H9 (cell line): Measurements from ENCODE around the gene ACR. TPM values are rescaled to one million over a fixed set of nuclear protein-coding genes. Genes with fewer than 3 reads are reported as not detected.

Source experiments
- DNase-seq: peaks from one replicate; pipeline ENCODE4 v3.0.0-alpha.2; 2017
- H2AFZ ChIP-seq: one replicate; pipeline ENCODE4 v1.6.1; 2013; ENCODE audit warnings: mild to moderate bottlenecking, low read length, control low read depth, moderate library complexity
- H2AK5ac ChIP-seq: 2 replicates; pipeline ENCODE4 v1.6.1; 2013; ENCODE audit warnings: low read length, control low read depth, mixed read lengths; ENCODE audit not compliant: insufficient read length
- H2BK120ac ChIP-seq: one replicate; pipeline ENCODE4 v1.6.1; 2013; ENCODE audit warnings: low read depth, mild to moderate bottlenecking, low read length, control low read depth, inconsistent platforms; ENCODE audit not compliant: poor library complexity, severe bottlenecking
- H2BK12ac ChIP-seq: 2 replicates; pipeline ENCODE4 v1.6.1; 2013; ENCODE audit warnings: low read length, control low read depth, mixed read lengths, low read depth; ENCODE audit not compliant: insufficient read length
- H2BK15ac ChIP-seq: 2 replicates; pipeline ENCODE4 v1.6.1; 2013; ENCODE audit warnings: low read depth, low read length, control low read depth
- H2BK20ac ChIP-seq: one replicate; pipeline ENCODE4 v1.6.1; 2013; ENCODE audit warnings: low read depth, mild to moderate bottlenecking, low read length, control low read depth, inconsistent platforms; ENCODE audit not compliant: poor library complexity, severe bottlenecking
- H2BK5ac ChIP-seq: 2 replicates; pipeline ENCODE4 v1.6.1; 2013; ENCODE audit warnings: low read length, control low read depth, mixed read lengths; ENCODE audit not compliant: insufficient read length
- H3K14ac ChIP-seq: 2 replicates; pipeline ENCODE4 v1.6.1; 2013; ENCODE audit warnings: low read length, control low read depth; ENCODE audit not compliant: insufficient read depth
- H3K18ac ChIP-seq: 2 replicates; pipeline ENCODE4 v1.6.1; 2013; ENCODE audit warnings: low read depth, mild to moderate bottlenecking, mixed read lengths, low read length, control low read depth; ENCODE audit not compliant: insufficient read length
- H3K23ac ChIP-seq: 2 replicates; pipeline ENCODE4 v1.6.1; 2013; ENCODE audit warnings: low read length, control low read depth, mixed read lengths, low read depth; ENCODE audit not compliant: insufficient read length
- H3K23me2 ChIP-seq: 2 replicates; pipeline ENCODE4 v1.6.1; 2013; ENCODE audit warnings: low read depth, mild to moderate bottlenecking, mixed read lengths, low read length, control low read depth; ENCODE audit not compliant: insufficient read length, poor library complexity, severe bottlenecking
- H3K27ac ChIP-seq: 2 replicates; pipeline ENCODE4 v1.5.1; 2013; ENCODE audit warnings: low read length, control low read depth, mixed read lengths, low read depth; ENCODE audit not compliant: insufficient read length
- H3K27me3 ChIP-seq: 2 replicates; pipeline ENCODE4 v1.6.1; 2013; ENCODE audit warnings: low read length, control low read depth, inconsistent platforms; ENCODE audit not compliant: insufficient read depth
- H3K4ac ChIP-seq: 2 replicates; pipeline ENCODE4 v1.6.1; 2013; ENCODE audit warnings: low read depth, mild to moderate bottlenecking, control low read depth, inconsistent platforms, low read length, moderate library complexity
- H3K4me1 ChIP-seq: 2 replicates; pipeline ENCODE4 v1.6.1; 2013; ENCODE audit warnings: low read length, control low read depth, inconsistent platforms; ENCODE audit not compliant: insufficient read depth
- H3K4me2 ChIP-seq: 2 replicates; pipeline ENCODE4 v1.6.1; 2013; ENCODE audit warnings: low read length, control low read depth, mixed read lengths; ENCODE audit not compliant: insufficient read length, insufficient read depth
- H3K56ac ChIP-seq: 2 replicates; pipeline ENCODE4 v1.6.1; 2013; ENCODE audit warnings: low read depth, mild to moderate bottlenecking, mixed read lengths, low read length, control low read depth; ENCODE audit not compliant: insufficient read length
- H3K79me1 ChIP-seq: 2 replicates; pipeline ENCODE4 v1.6.1; 2013; ENCODE audit warnings: low read depth, mild to moderate bottlenecking, moderate library complexity, low read length, control low read depth, inconsistent platforms; ENCODE audit not compliant: insufficient read depth, poor library complexity, severe bottlenecking
- H3K79me2 ChIP-seq: 2 replicates; pipeline ENCODE4 v1.6.1; 2013; ENCODE audit warnings: low read length, control low read depth, inconsistent platforms; ENCODE audit not compliant: insufficient read depth
- H3K9ac ChIP-seq: 2 replicates; pipeline ENCODE4 v1.6.1; 2013; ENCODE audit warnings: low read length, control low read depth, mixed read lengths; ENCODE audit not compliant: insufficient read length; ENCODE audit errors: extremely low read depth
- H3K9me3 ChIP-seq: one replicate; pipeline ENCODE4 v1.6.1; 2013; ENCODE audit warnings: low read depth, low read length, inconsistent platforms; ENCODE audit not compliant: control insufficient read depth
- H3T11ph ChIP-seq: one replicate; pipeline ENCODE4 v1.6.1; 2013; ENCODE audit warnings: mild to moderate bottlenecking, low read length, control low read depth, inconsistent platforms
- H4K20me1 ChIP-seq: one replicate; pipeline ENCODE4 v1.6.1; 2013; ENCODE audit not compliant: control insufficient read depth, insufficient read length, insufficient read depth
- H4K5ac ChIP-seq: 2 replicates; pipeline ENCODE4 v1.6.1; 2013; ENCODE audit warnings: low read depth, mild to moderate bottlenecking, mixed read lengths, low read length, control low read depth; ENCODE audit not compliant: insufficient read length
- H4K8ac ChIP-seq: replicated peaks from 2 replicates; pipeline ENCODE4 v1.6.1; 2013; ENCODE audit warnings: low read length, control low read depth, mixed read lengths, low read depth; ENCODE audit not compliant: insufficient read length
- H4K91ac ChIP-seq: 2 replicates; pipeline ENCODE4 v1.6.1; 2013; ENCODE audit warnings: low read depth, mild to moderate bottlenecking, moderate library complexity, mixed read lengths, low read length, control low read depth; ENCODE audit not compliant: insufficient read length
- H3K27ac Mint-ChIP-seq, 3 experiments: 2 replicates in 2 of 3; 3 replicates in 1 of 3; pipeline ENCODE4 v1.8.0; 2020 to 2021; ENCODE audit warnings: mixed read lengths in 3 of 3, mild to moderate bottlenecking in 1 of 3, moderate library complexity in 1 of 3
- H3K27me3 Mint-ChIP-seq: 2 replicates; pipeline ENCODE4 v1.8.0; 2021; ENCODE audit warnings: low read depth, mild to moderate bottlenecking, moderate library complexity, mixed read lengths
- H3K36me3 Mint-ChIP-seq, 3 experiments: 2 replicates in 2 of 3; 3 replicates in 1 of 3; pipeline ENCODE4 v1.8.0; 2020 to 2021; ENCODE audit warnings: low read depth in 3 of 3, mixed read lengths in 3 of 3; ENCODE audit not compliant: insufficient read depth in 1 of 3
- H3K4me1 Mint-ChIP-seq, 2 experiments: 2 replicates each; pipeline ENCODE4 v1.8.0; 2020; ENCODE audit warnings: mixed read lengths in 2 of 2
- H3K4me3 Mint-ChIP-seq, 2 experiments: 2 replicates in 1 of 2; 3 replicates in 1 of 2; pipeline ENCODE4 v1.8.0; 2020 to 2021; ENCODE audit warnings: mild to moderate bottlenecking in 2 of 2, mixed read lengths in 2 of 2, moderate library complexity in 1 of 2
- H3K9me3 Mint-ChIP-seq, 2 experiments: 2 replicates in 1 of 2; 3 replicates in 1 of 2; pipeline ENCODE4 v1.8.0; 2020; ENCODE audit warnings: mild to moderate bottlenecking in 2 of 2, mixed read lengths in 2 of 2, moderate library complexity in 1 of 2
- WGBS: extraction: QIAGEN DNeasy Blood & Tissue Kit; methylation state at CpG from one replicate; pipeline ENCODE4 v1.1.7; 2013; ENCODE audit warnings: missing lambda C conversion rate, low lambda C conversion rate, mixed read lengths; ENCODE audit not compliant: insufficient read length; ENCODE audit errors: extremely low coverage; 5-methylcytosine and 5-hydroxymethylcytosine counted together
- total RNA-seq: library from RNA; stranded (reverse); gene quantifications from 2 replicates; pipeline ENCODE4 v1.2.1, GENCODE V29; 2021
- TF ChIP-seq, protein P1 (sequence below): fragments of 200-600 bp; sonication (generic); conservative IDR thresholded peaks from 3 replicates; pipeline ENCODE4 v1.8.0; 2021; ENCODE audit warnings: antibody characterized with exemption, mild to moderate bottlenecking

The ACR gene
- total RNA-seq, 1 experiment from 2014 or later, result 0.35 TPM

DNA sequence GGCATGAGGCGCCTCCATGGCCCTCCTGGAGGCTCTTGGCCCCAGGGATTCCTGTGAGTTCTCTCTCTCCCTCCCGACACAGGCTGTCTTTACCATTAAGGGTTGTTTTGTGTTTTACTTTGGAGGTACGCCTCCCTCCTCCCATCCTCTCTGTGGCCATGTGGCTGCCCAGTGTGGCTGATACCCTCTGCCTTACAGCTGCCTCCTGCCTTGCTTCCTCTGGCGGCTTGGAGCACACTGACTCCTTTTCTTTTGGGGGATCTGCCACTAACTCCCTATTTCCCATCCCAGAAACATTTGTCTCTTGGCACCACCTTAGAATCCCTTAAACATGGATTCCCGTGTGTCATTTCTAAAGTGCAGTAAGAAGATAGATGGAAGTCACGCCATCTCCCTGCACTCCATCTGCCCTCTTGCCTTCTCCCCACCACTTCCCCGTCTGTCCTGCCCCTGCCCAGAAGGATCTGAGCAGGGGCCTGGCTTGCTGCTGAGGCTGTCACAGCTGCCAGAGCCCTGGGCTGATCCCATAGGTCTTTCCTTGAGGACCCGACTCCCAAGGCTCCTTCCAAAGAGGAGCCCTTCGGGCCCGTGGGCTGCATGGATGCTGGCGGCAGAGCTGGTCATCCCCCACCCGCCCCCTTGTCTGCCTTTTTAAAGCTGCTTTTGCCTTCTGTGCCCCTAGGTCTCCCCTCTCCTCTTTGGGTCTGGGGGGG, 15.1 kb upstream of the ACR start:
- Mint-ChIP-seq H3K4me1 (peaks cover 8 to 14% of the 10 kb centered on the region in 2 experiments), H3K4me3 (peak overlapping the region in 1 of 2 experiments; percentile 24; a peak in 2 of 5 replicates), H3K27me3 (peaks cover 69% of the 10 kb centered on the region), H3K27ac (no peak overlapping the region; a peak in 1 of 7 replicates), H3K36me3 (peaks cover 4 to 14% (median 13%) of the 10 kb centered on the region in 3 experiments; a peak in 6 of 7 replicates), H3K9me3 (peaks cover 0 to 4% of the 10 kb centered on the region in 2 experiments; a peak in 1 of 5 replicates)
- Histone ChIP-seq H2BK12ac (no peak overlapping the region), H3K9me3 (no peaks in the 10 kb centered on the region), H3K18ac (no peak overlapping the region), H3K14ac (no peak overlapping the region), H3K9ac (no peak overlapping the region), H2BK15ac (no peak overlapping the region), H4K91ac (no peak overlapping the region), H3K4me2 (no peak overlapping the region), H3K79me2 (no peaks in the 10 kb centered on the region), H2AFZ (no peak overlapping the region), H4K8ac (no peak overlapping the region), H2BK5ac (no peak overlapping the region), H3K27ac (no peak overlapping the region), H4K5ac (no peak overlapping the region), H4K20me1 (no peaks in the 10 kb centered on the region), H3K79me1 (no peaks in the 10 kb centered on the region), H3T11ph (no peak overlapping the region), H2BK120ac (no peak overlapping the region), H3K56ac (no peak overlapping the region), H2BK20ac (no peak overlapping the region), H3K27me3 (peaks cover 40% of the 10 kb centered on the region; the same call in 1 of the 2 replicates), H3K4ac (no peak overlapping the region), H3K4me1 (no peaks in the 10 kb centered on the region), H2AK5ac (no peak overlapping the region), H3K23ac (no peak overlapping the region), H3K23me2 (peaks cover 9% of the 10 kb centered on the region)
- TF ChIP-seq, protein P1, sequence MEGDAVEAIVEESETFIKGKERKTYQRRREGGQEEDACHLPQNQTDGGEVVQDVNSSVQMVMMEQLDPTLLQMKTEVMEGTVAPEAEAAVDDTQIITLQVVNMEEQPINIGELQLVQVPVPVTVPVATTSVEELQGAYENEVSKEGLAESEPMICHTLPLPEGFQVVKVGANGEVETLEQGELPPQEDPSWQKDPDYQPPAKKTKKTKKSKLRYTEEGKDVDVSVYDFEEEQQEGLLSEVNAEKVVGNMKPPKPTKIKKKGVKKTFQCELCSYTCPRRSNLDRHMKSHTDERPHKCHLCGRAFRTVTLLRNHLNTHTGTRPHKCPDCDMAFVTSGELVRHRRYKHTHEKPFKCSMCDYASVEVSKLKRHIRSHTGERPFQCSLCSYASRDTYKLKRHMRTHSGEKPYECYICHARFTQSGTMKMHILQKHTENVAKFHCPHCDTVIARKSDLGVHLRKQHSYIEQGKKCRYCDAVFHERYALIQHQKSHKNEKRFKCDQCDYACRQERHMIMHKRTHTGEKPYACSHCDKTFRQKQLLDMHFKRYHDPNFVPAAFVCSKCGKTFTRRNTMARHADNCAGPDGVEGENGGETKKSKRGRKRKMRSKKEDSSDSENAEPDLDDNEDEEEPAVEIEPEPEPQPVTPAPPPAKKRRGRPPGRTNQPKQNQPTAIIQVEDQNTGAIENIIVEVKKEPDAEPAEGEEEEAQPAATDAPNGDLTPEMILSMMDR, result no peak
- WGBS, result no CpG with 5 or more reads among the region's 12 CpGs
- no peak for DNase-seq
